ENCODE data around the gene METTL3.
"Not testable (repeated sequence)": the region's sequence is repeated elsewhere in the genome, so short reads cannot be mapped to it uniquely, and the experiment has no call there.

METTL3 gene

DNA sequence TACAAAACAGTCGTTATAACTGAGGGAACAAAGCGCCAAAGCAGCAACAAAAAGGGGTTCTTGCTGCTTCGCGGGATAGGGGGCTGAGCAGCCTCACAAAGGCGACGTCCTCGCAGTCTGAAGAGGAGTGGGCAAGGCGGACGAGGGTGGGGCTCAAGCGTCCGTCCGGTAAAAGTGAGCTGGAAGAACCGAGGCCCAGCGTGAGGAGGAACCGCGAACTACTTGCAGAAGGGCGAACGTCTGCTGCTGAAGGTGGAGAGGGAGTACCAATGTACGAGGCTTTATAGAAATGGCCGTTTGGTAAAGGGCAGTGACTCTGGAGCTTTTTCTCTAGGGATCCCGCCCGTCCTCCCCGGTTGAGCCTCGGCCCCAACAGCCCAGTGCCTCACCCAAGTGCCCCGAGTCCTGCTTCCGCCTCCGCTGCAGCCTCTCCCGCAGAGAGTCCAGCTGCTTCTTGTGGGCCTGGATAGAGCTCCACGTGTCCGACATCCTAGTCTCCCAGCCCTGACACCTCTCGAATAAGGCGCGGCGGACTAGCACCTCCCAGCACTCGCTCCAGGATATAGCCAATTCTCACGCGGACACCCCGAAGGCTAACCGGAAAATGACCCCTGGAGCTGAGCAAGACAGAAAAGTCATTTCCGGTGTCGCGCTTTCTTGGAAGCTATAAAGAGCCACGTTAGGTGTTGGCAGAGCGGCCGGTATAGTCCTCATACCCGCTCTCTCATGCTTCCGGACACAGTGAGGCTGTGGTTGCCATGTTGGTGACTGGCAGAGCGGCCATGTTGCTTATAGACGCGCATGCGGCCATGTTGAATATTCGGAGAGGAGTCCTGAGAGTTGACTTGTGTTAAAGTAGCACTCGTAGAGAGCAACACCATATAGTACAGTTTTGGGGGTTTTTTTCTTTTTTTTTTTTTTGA is at the start of gene METTL3:
TSS of gene METTL3 (minus strand) at position 606 of the 923 bp plus-strand sequence. CDS start at position 489, 117 bp downstream.
- peaks cover 14% of the 10 kb centered on the region for H3K4me1 ChIP-seq (ENCODE audit: control insufficient read depth, insufficient read depth, low read length)
- H3K9ac ChIP-seq (ENCODE audit: low read length in 2 of 2), result peak within 1 kb of the TSS; percentile 94 to 95
- H3K4me3 ChIP-seq (ENCODE audit: low read length in 2 of 2), result peak within 1 kb of the TSS; percentile 93 to 99
- peaks cover 2 to 3% of the 10 kb centered on the region in 2 donors for H3K36me3 ChIP-seq (ENCODE audit: control insufficient read depth in 2 of 2, insufficient read depth in 2 of 2, low read length in 2 of 2)
- H3K27me3 ChIP-seq (ENCODE audit: control insufficient read depth in 1 of 2, insufficient read depth in 2 of 2, low read length in 2 of 2), result no peaks in the 10 kb centered on the region
- peak within 1 kb of the TSS; percentile 80 for H3K27ac ChIP-seq (ENCODE audit: low read length)
- H3K9me3 ChIP-seq (ENCODE audit: control insufficient read depth in 2 of 2, low read length in 2 of 2), result no peaks in the 10 kb centered on the region

- Histone ChIP-seq H3K27me3 (ENCODE audit: control insufficient read depth in 1 of 2, insufficient read depth in 2 of 2, low read length in 2 of 2) (no peaks in the 10 kb centered on the region), H3K4me1 (ENCODE audit: control insufficient read depth, insufficient read depth, low read length) (peaks cover 9% of the 10 kb centered on the region), H3K27ac (ENCODE audit: low read length) (no peak overlapping the region), H3K4me3 (ENCODE audit: low read length in 2 of 2) (no peak overlapping the region), H3K36me3 (ENCODE audit: control insufficient read depth in 2 of 2, insufficient read depth in 2 of 2, low read length in 2 of 2) (no peaks in the 10 kb centered on the region), H3K9me3 (ENCODE audit: control insufficient read depth in 2 of 2, low read length in 2 of 2) (no peaks in the 10 kb centered on the region), H3K9ac (ENCODE audit: low read length in 2 of 2) (no peak overlapping the region)
Observed at GRCh38 chr14:21558703-21559170, 47.6 kb upstream of the METTL3 start.

GRCh38 chr14:21557084-21557901 is 46.2 kb upstream of the METTL3 start:
- H3K27ac ChIP-seq (ENCODE audit: low read length), result peak overlapping the region; percentile 82
- peak overlapping the region; percentile 33 to 69 for H3K4me3 ChIP-seq (ENCODE audit: low read length in 2 of 2)
- no peaks in the 10 kb centered on the region for H3K27me3 ChIP-seq (ENCODE audit: control insufficient read depth in 1 of 2, insufficient read depth in 2 of 2, low read length in 2 of 2)
- H3K9me3 ChIP-seq (ENCODE audit: control insufficient read depth in 2 of 2, low read length in 2 of 2), result no peaks in the 10 kb centered on the region
- peaks cover 9% of the 10 kb centered on the region for H3K4me1 ChIP-seq (ENCODE audit: control insufficient read depth, insufficient read depth, low read length)
- H3K9ac ChIP-seq (ENCODE audit: low read length in 2 of 2), result peak overlapping the region; percentile 41 to 74
- H3K36me3 ChIP-seq (ENCODE audit: control insufficient read depth in 2 of 2, insufficient read depth in 2 of 2, low read length in 2 of 2), result no peaks in the 10 kb centered on the region

- no peaks in the 10 kb centered on the region for H3K27me3 ChIP-seq (ENCODE audit: control insufficient read depth in 1 of 2, insufficient read depth in 2 of 2, low read length in 2 of 2)
- H3K4me1 ChIP-seq (ENCODE audit: control insufficient read depth, insufficient read depth, low read length), result peaks cover 9% of the 10 kb centered on the region
- peak overlapping the region; percentile 82 for H3K27ac ChIP-seq (ENCODE audit: low read length)
- no peaks in the 10 kb centered on the region for H3K36me3 ChIP-seq (ENCODE audit: control insufficient read depth in 2 of 2, insufficient read depth in 2 of 2, low read length in 2 of 2)
- no peaks in the 10 kb centered on the region for H3K9me3 ChIP-seq (ENCODE audit: control insufficient read depth in 2 of 2, low read length in 2 of 2)
- no peak overlapping the region for H3K9ac ChIP-seq (ENCODE audit: low read length in 2 of 2)
- no peak overlapping the region for H3K4me3 ChIP-seq (ENCODE audit: low read length in 2 of 2)
Observed at GRCh38 chr14:21556378-21557083, 45.4 kb upstream of the METTL3 start.

GRCh38 chr14:21553266-21553665 is 42.1 kb upstream of the METTL3 start:
- Histone ChIP-seq H3K36me3 (ENCODE audit: control insufficient read depth in 2 of 2, insufficient read depth in 2 of 2, low read length in 2 of 2) (no peaks in the 10 kb centered on the region), H3K27ac (ENCODE audit: low read length) (no peak overlapping the region), H3K4me3 (ENCODE audit: low read length in 2 of 2) (no peak overlapping the region), H3K9me3 (ENCODE audit: control insufficient read depth in 2 of 2, low read length in 2 of 2) (no peaks in the 10 kb centered on the region), H3K9ac (ENCODE audit: low read length in 2 of 2) (no peak overlapping the region), H3K4me1 (ENCODE audit: control insufficient read depth, insufficient read depth, low read length) (peaks cover 8% of the 10 kb centered on the region), H3K27me3 (ENCODE audit: control insufficient read depth in 1 of 2, insufficient read depth in 2 of 2, low read length in 2 of 2) (no peaks in the 10 kb centered on the region)

- H3K9ac ChIP-seq (ENCODE audit: low read length in 2 of 2); H3K9me3 ChIP-seq (ENCODE audit: control insufficient read depth in 2 of 2, low read length in 2 of 2); H3K4me3 ChIP-seq (ENCODE audit: low read length in 2 of 2); H3K27me3 ChIP-seq (ENCODE audit: control insufficient read depth in 1 of 2, insufficient read depth in 2 of 2, low read length in 2 of 2); H3K36me3 ChIP-seq (ENCODE audit: control insufficient read depth in 2 of 2, insufficient read depth in 2 of 2, low read length in 2 of 2); H3K4me1 ChIP-seq (ENCODE audit: control insufficient read depth, insufficient read depth, low read length); H3K27ac ChIP-seq (ENCODE audit: low read length): not testable (repeated sequence)
Observed at GRCh38 chr14:21544588-21544987, 33.4 kb upstream of the METTL3 start.

DNA sequence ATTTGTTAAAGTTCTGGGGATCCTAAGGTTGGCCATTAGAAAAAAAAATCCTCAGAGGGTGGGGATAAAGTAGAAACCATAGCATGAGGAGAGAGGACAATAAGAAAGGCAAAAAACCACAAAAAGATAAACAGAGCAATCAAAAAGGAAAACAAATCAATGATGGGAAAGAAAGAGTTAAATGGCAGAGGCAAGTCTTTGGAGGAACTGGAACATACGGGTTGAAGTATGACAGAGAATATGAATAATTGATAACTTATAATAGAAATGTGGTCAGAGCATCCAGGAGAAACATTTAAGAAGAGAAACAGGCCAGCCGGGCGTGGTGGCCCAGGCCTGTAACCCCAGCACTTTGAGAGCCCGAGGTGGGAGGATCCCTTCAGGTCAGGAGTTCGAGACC is 32.8 kb upstream of the METTL3 start:
- H3K9ac ChIP-seq (ENCODE audit: low read length in 2 of 2), result no peak overlapping the region
- no peaks in the 10 kb centered on the region for H3K36me3 ChIP-seq (ENCODE audit: control insufficient read depth in 2 of 2, insufficient read depth in 2 of 2, low read length in 2 of 2)
- H3K27me3 ChIP-seq (ENCODE audit: control insufficient read depth in 1 of 2, insufficient read depth in 2 of 2, low read length in 2 of 2), result no peaks in the 10 kb centered on the region
- H3K9me3 ChIP-seq (ENCODE audit: control insufficient read depth in 2 of 2, low read length in 2 of 2), result no peaks in the 10 kb centered on the region
- no peak overlapping the region for H3K27ac ChIP-seq (ENCODE audit: low read length)
- no peaks in the 10 kb centered on the region for H3K4me1 ChIP-seq (ENCODE audit: control insufficient read depth, insufficient read depth, low read length)
- H3K4me3 ChIP-seq (ENCODE audit: low read length in 2 of 2), result no peak overlapping the region

GRCh38 chr14:21543521-21543960 is 32.4 kb upstream of the METTL3 start:
- Histone ChIP-seq H3K27me3 (ENCODE audit: control insufficient read depth in 1 of 2, insufficient read depth in 2 of 2, low read length in 2 of 2) (no peaks in the 10 kb centered on the region), H3K36me3 (ENCODE audit: control insufficient read depth in 2 of 2, insufficient read depth in 2 of 2, low read length in 2 of 2) (no peaks in the 10 kb centered on the region), H3K4me1 (ENCODE audit: control insufficient read depth, insufficient read depth, low read length) (no peaks in the 10 kb centered on the region), H3K9me3 (ENCODE audit: control insufficient read depth in 2 of 2, low read length in 2 of 2) (no peaks in the 10 kb centered on the region), H3K4me3 (ENCODE audit: low read length in 2 of 2) (no peak overlapping the region), H3K27ac (ENCODE audit: low read length) (no peak overlapping the region), H3K9ac (ENCODE audit: low read length in 2 of 2) (no peak overlapping the region)

DNA sequence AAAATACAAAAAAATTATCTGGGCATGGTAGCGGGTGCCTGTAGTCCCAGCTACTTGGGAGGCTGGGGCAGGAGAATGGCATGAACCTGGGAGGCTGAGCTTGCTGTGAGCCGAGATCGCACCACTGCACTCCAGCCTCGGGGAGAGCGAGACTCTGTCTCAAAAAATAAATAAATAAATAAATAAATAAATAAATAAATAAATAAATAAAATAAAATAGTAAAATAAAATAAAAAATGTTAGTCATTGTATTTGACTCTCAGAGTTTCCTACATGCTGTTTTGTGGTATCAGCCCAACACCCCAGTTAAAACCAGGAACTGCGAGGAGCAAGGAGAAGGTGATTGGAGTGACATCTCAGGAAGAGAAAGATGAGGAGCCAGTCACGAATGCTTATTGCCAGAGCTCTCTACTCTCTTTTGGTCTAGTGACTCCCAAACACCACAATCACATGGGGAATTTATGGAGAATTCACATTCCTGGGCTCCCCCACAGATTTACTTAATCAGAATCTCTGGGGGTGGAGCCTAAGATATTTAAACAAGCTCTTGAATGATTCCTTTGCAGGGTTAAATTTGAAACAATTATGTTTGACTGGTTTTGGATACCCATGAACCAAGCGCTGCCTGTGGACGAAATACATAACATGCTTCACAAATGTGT is 30.4 kb upstream of the METTL3 start:
- Histone ChIP-seq H3K9me3 (ENCODE audit: control insufficient read depth in 2 of 2, low read length in 2 of 2) (no peaks in the 10 kb centered on the region), H3K4me3 (ENCODE audit: low read length in 2 of 2) (no peak overlapping the region), H3K36me3 (ENCODE audit: control insufficient read depth in 2 of 2, insufficient read depth in 2 of 2, low read length in 2 of 2) (no peaks in the 10 kb centered on the region), H3K4me1 (ENCODE audit: control insufficient read depth, insufficient read depth, low read length) (peaks cover 3% of the 10 kb centered on the region), H3K27ac (ENCODE audit: low read length) (no peak overlapping the region), H3K9ac (ENCODE audit: low read length in 2 of 2) (no peak overlapping the region), H3K27me3 (ENCODE audit: control insufficient read depth in 1 of 2, insufficient read depth in 2 of 2, low read length in 2 of 2) (peaks cover 4% of the 10 kb centered on the region in 2 donors)

Measured in stomach smooth muscle (tissue), 2 donors.